ENCODE data around the gene CLCN6.

GRCh38 chr1:11838349-11839272 lies 32.6 kb downstream of the CLCN6 start:
- TF ChIP-seq CTCF (IDR thresholded peaks at IDR 0.05; ENCODE audit: low read depth, low read length) (peak; percentile 96), POLR2A (IDR thresholded peaks at IDR 0.05; ENCODE audit: extremely low read depth, insufficient read length) (no peak), MAX (IDR thresholded peaks at IDR 0.05; ENCODE audit: low read depth, low read length) (no peak)

Measured in NB4 (cell line).